Stimulated activated effector memory CD8-positive, alpha-beta T cell treated with anti-CD3 and anti-CD28 coated beads, Interleukin-12 subunit alpha, Interleukin-12 subunit beta, amount 100 ng/mL, for 72 hours (primary cell): Measurements from ENCODE around the gene GALP.
A peak's percentile ranks its signal among the peaks of the same experiment; 100 is the strongest.
"Not testable (repeated sequence)": the region's sequence is repeated elsewhere in the genome, so short reads cannot be mapped to it uniquely, and the experiment has no call there.

Experiments used
- ATAC-seq: fragments of 150-1000 bp; cut with Tn5 transposase; 2 replicates; pipeline ENCODE4 v1.10.0; 2021
- DNase-seq, 2 donors: peaks; one replicate each; pipeline ENCODE4 v3.0.0; 2021 to 2022; ENCODE audit warnings: low spot score in 2 of 2
- H3K27ac Mint-ChIP-seq: one replicate; pipeline ENCODE4 v1.8.0; 2022; ENCODE audit warnings: mild to moderate bottlenecking, mixed read lengths
- H3K36me3 Mint-ChIP-seq: one replicate; pipeline ENCODE4 v1.8.0; 2022; ENCODE audit warnings: mild to moderate bottlenecking, mixed read lengths
- H3K4me1 Mint-ChIP-seq: one replicate; pipeline ENCODE4 v1.8.0; 2022; ENCODE audit warnings: mixed read lengths
- H3K4me3 Mint-ChIP-seq: one replicate; pipeline ENCODE4 v1.8.0; 2022; ENCODE audit warnings: mild to moderate bottlenecking, mixed read lengths
- H3K9me3 Mint-ChIP-seq: one replicate; pipeline ENCODE4 v1.8.0; 2022; ENCODE audit warnings: mixed read lengths

Gene GALP

DNA sequence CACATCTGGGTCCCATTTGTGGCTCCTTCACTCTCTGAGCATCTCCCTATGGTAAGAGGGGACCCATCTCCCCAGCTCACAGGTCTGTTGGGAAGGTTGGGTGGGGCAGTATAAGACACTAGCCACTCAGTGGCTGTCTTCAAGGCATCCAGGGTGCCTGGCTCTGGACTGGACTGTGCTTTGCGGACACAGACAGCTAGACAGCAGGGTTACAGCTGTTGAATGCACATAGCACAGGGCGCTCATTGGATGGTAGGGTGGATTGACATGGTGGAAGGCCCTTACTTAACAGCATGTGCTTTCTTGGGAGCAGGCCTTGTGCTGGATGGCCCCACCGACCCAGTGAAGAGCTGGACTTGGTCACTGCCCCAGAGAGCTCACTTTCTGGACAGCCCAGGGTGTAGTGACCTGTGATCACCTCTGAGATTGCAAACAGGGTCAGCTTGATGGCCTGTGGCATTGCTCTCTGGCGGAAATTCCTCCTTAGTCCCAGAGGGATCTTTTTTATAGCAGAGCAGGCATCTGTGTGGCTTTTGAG lies 32.8 kb upstream of the GALP start:
- ATAC-seq, result no peak
- H3K36me3 Mint-ChIP-seq, result peaks cover 37% of the 10 kb centered on the region
- no peak for DNase-seq
- peaks cover 46% of the 10 kb centered on the region for H3K4me1 Mint-ChIP-seq
- no peak overlapping the region for H3K27ac Mint-ChIP-seq
- H3K9me3 Mint-ChIP-seq, result no peaks in the 10 kb centered on the region
- H3K4me3 Mint-ChIP-seq, result no peak overlapping the region

DNA sequence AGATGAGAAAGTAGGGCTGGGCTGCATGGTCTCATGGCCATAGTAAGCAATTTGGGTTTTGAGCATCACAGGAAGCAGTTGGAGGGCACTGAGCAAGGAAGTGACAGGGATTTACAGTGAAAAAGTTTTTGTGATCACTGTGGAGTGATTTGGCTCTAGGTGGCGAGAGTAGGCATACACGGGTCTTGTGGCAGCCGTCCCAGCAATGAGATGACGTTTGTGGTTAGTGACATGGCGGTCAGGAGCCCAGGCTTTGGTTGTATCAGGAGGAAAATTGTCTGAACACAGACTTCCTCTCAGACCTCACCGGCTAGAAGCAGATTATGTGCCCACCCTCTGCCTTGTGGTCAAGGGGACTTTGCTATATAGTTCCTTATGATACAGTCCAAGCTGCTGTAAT lies 31.4 kb upstream of the GALP start:
- peak overlapping the region; percentile 69 for H3K27ac Mint-ChIP-seq
- DNase-seq, result no peak
- peaks cover 44% of the 10 kb centered on the region for H3K36me3 Mint-ChIP-seq
- no peak for ATAC-seq
- H3K4me3 Mint-ChIP-seq, result no peak overlapping the region
- H3K4me1 Mint-ChIP-seq, result peaks cover 46% of the 10 kb centered on the region
- no peaks in the 10 kb centered on the region for H3K9me3 Mint-ChIP-seq

DNA sequence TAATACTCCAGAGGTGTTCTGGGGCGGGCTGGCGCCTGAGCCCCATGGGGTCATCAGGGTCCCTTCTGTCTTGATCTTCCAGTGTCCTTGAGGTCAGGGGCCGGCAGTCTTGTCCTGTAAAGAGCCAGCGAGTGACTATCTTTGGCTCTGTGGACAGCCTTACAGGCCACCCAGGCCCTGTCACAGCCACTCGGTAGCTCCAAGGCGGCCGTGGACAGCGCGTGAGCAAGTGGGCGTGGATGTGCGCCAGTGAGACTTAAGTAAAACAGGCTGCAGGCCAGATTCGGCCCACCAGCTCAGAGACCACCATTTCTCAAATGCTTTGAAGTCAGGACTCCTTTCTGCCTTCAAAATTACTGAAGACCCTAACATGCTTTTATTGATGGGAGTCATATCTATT lies 31.0 kb upstream of the GALP start:
- H3K36me3 Mint-ChIP-seq, result peaks cover 41% of the 10 kb centered on the region
- peaks cover 42% of the 10 kb centered on the region for H3K4me1 Mint-ChIP-seq
- DNase-seq (no peak), ATAC-seq (no peak)
- H3K27ac Mint-ChIP-seq, result no peak overlapping the region
- no peak overlapping the region for H3K4me3 Mint-ChIP-seq
- H3K9me3 Mint-ChIP-seq, result no peaks in the 10 kb centered on the region

DNA sequence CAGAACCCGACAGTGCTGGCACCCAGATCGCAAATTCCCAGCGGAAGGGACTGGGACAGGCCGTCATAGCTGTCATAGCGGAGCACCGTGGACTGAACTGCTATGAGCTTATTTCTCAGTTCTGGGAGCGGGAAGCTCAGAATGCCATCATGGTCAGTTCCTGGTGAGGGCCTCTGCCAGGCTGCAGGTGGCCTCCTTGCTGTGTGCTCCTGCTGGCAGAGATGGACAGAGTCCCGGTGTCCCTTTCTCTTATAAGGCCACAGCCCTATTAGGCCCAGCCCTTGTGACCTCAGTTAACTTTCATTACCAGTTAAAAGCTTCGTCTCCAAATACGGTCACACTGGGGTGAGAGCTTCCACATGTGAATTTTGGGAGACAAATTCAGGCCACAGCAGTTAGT lies 30.1 kb upstream of the GALP start:
- no peak for ATAC-seq
- H3K36me3 Mint-ChIP-seq, result peaks cover 32% of the 10 kb centered on the region
- no peak for DNase-seq
- H3K4me3 Mint-ChIP-seq, result no peak overlapping the region
- no peak overlapping the region for H3K27ac Mint-ChIP-seq
- H3K9me3 Mint-ChIP-seq, result no peaks in the 10 kb centered on the region
- H3K4me1 Mint-ChIP-seq, result peaks cover 33% of the 10 kb centered on the region

DNA sequence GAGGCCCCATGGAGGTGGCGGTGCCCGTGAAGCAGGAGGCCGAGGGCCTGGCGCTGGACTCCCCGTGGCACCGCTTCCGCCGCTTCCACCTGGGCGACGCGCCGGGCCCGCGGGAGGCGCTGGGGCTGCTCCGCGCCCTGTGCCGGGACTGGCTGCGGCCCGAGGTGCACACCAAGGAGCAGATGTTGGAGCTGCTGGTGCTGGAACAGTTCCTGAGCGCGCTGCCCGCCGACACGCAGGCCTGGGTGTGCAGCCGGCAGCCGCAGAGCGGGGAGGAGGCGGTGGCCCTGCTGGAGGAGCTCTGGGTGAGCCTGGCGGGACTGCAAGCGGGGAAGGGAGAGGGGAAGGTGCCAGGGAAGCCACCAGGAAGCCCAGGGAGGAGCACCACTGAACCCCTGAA lies 28.9 kb upstream of the GALP start:
- Mint-ChIP-seq H3K27ac (no peak overlapping the region), H3K36me3 (peaks cover 26% of the 10 kb centered on the region), H3K9me3 (no peaks in the 10 kb centered on the region), H3K4me3 (no peak overlapping the region), H3K4me1 (peaks cover 27% of the 10 kb centered on the region)
- ATAC-seq (no peak), DNase-seq (no peak)

DNA sequence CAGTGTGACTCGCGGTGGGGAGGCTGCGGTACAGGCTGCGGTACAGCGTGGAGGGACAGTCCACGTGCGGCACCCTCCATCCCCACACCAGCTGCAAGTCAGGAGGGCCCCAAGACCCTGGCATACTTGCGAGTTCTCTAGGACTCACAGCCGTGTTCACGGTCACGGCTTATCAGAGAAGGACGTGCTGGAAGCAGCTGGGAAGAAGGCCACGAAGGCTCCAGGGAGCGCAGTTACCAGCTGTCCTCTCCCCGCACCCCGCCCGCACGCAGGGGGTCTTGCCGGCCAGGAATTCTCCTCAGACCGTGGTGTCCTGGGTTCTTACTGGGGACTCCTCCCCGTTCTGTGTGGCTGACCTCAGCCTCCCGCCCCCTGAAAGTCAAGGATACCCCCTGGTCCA lies 28.5 kb upstream of the GALP start:
- Mint-ChIP-seq H3K36me3 (peaks cover 26% of the 10 kb centered on the region), H3K4me1 (peaks cover 23% of the 10 kb centered on the region), H3K27ac (no peak overlapping the region), H3K4me3 (no peak overlapping the region), H3K9me3 (no peaks in the 10 kb centered on the region)
- DNase-seq, result no peak
- ATAC-seq, result peak; percentile 22

DNA sequence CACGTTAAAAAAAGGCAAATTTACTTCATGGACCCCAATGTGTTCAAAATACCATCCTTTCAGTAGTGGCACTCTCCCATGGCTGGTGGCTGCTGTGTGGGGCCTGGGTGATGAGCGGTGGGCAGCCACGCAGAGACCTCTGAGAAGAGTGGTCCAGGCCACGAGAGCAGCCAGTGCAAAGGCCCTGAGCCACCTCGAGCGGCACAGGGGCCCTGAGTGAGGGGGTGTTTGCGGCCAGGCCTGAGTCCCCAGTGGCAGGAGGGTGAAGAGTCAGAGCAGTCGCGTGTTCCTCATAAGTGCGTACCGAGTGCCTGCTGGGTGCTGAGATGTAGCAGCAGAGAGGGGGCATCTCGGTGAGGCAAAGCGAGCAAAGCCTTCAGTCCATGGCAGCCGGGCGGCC lies 27.7 kb upstream of the GALP start:
- Mint-ChIP-seq H3K9me3 (no peaks in the 10 kb centered on the region), H3K4me3 (no peak overlapping the region), H3K36me3 (peaks cover 26% of the 10 kb centered on the region), H3K4me1 (peaks cover 17% of the 10 kb centered on the region), H3K27ac (no peak overlapping the region)
- ATAC-seq (peak; percentile 31), DNase-seq (no peak)

DNA sequence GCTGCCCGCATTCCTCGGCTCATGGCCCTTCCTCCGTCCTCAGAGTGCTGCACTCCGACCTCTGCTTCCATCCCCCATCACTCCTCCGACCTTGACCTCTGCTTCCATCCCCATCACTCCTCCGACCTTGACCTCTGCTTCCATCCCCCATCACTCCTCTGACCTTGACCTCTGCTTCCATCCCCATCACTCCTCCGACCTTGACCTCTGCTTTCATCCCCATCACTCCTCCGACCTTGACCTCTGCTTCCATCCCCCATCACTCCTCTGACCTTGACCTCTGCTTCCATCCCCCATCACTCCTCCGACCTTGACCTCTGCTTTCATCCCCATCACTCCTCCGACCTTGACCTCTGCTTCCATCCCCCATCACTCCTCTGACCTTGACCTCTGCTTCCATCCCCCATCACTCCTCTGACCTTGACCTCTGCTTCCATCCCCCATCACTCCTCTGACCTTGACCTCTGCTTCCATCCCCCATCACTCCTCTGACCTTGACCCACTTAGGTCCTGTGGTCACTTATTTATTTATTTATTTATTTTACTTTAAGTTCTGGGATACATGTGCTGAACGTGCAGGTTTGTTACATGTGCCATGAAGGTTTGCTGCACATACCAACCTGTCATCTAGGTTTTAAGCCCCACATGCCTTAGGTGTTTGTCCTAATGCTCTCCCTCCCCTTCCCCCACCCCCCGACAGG lies 26.7 kb upstream of the GALP start:
- not testable (repeated sequence) for ATAC-seq, DNase-seq, H3K4me3 Mint-ChIP-seq, H3K27ac Mint-ChIP-seq, H3K9me3 Mint-ChIP-seq
- H3K36me3 Mint-ChIP-seq, result peaks cover 33% of the 10 kb centered on the region
- peaks cover 16% of the 10 kb centered on the region for H3K4me1 Mint-ChIP-seq

DNA sequence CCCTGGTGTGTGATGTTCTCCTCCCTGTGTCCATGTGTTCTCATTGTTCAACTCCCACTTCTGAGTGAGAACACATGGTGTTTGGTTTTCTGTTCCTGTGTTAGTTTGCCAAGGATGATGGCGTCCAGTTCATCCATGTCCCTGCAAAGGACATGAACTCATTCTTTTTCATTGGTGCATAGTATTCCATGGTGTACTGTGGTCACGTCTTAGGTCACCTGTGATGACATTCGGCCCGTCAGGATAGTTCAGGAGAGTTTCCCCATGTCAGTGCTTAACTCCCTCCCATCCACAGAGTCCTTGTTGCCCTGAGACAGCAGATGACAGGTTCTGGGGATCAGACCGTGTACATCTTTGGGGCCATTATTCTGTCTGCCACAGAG lies 26.2 kb upstream of the GALP start:
- ATAC-seq (no peak), DNase-seq (no peak)
- Mint-ChIP-seq H3K9me3 (no peaks in the 10 kb centered on the region), H3K4me3 (no peak overlapping the region), H3K27ac (no peak overlapping the region), H3K4me1 (peaks cover 11% of the 10 kb centered on the region), H3K36me3 (peaks cover 34% of the 10 kb centered on the region)

DNA sequence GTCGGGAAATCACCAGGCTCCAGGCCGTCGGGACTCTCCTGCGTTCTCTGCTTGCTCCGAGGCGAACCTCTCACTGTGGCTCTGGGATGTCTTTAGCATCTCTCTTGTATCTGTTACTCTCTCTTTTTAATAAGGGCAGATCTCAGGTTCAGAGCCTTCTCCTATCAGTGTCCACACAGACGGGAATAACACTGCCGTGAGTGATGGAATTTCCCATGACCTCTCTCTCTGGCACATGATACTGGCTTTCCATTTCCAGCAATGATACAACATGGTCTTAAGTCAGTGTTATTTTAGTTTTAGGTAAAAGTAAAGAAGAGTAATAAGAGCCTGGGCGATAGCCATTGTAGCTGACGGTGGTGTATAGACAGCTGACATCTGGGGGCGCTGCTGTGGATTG lies 25.4 kb upstream of the GALP start:
- H3K9me3 Mint-ChIP-seq, result no peaks in the 10 kb centered on the region
- H3K4me3 Mint-ChIP-seq, result no peak overlapping the region
- H3K4me1 Mint-ChIP-seq, result peaks cover 7% of the 10 kb centered on the region
- peaks cover 39% of the 10 kb centered on the region for H3K36me3 Mint-ChIP-seq
- ATAC-seq (no peak), DNase-seq (no peak)
- H3K27ac Mint-ChIP-seq, result no peak overlapping the region

DNA sequence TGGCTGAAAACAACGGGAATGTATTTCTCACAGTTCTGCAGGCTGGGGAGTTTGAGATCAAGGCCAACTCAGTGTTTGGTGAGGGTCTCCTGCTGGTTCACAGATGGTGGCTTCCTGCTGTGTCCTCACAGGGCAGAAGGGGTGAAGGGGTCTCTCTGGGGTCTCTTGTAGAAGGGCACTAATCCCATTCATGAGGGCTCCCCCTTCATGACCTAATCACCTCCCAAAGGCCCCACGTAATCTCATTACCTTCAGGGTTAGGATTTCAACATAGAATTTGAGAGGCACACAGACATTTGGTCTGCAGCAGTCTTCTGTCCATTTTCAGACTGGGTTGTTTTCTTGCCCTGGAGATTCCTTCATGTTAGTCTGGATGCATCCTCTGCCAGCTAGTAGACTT lies 23.2 kb upstream of the GALP start:
- H3K4me3 Mint-ChIP-seq, result no peak overlapping the region
- DNase-seq, result no peak
- no peaks in the 10 kb centered on the region for H3K9me3 Mint-ChIP-seq
- H3K4me1 Mint-ChIP-seq, result peaks cover 7% of the 10 kb centered on the region
- peak overlapping the region; percentile 79 for H3K27ac Mint-ChIP-seq
- no peak for ATAC-seq
- H3K36me3 Mint-ChIP-seq, result peaks cover 33% of the 10 kb centered on the region

DNA sequence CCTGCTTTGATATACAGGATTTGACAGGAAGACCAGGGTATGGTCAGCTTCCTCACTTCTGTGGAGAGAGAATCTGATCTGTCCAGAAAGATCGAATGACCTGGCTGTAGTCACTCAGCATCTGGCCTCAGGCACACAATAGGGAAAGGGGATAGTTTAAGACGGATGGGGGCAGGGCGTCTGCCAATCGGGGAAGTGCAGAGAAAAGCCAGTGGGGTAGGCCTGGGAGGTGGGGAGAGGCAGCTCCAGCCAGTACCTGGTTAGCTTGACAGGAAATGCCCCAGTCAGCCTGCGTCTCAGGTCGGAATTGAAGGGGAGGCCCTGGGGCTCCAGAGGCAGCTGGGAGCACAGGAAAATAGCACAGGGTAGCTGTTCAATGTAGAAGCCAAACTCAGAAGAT lies 22.3 kb upstream of the GALP start:
- DNase-seq, result no peak
- ATAC-seq, result no peak
- peak overlapping the region; percentile 79 for H3K27ac Mint-ChIP-seq
- H3K9me3 Mint-ChIP-seq, result no peaks in the 10 kb centered on the region
- H3K4me1 Mint-ChIP-seq, result peaks cover 7% of the 10 kb centered on the region
- H3K4me3 Mint-ChIP-seq, result no peak overlapping the region
- H3K36me3 Mint-ChIP-seq, result peaks cover 32% of the 10 kb centered on the region

DNA sequence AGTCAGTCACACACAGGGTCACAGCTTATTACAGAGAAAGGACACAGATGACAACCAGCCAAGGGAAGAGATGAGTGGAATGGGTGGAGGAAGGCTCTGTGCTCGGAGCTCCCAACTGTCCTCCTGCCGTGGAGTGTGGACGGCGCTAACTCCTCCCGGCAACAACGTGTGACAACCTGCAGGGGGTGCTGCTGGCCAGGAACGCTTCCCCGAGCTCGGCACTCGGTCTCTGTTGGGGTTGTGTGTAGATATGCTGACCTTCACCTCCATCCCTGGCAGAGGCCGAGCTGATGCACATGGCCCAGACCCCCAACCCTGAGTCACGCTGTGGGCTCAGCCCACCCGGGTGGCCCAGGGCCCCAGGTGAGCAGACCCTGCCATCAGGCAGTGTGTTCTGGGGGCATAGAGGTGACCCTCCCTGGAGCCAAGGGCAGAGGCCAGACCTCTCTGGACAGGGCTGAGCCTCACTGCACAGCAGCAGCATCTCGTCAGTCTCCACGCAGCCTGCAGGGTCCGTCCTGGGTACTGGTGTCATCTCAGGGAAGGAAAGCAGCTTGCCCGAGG lies 20.6 kb upstream of the GALP start:
- no peak for DNase-seq
- Mint-ChIP-seq H3K27ac (no peak overlapping the region), H3K4me3 (no peak overlapping the region), H3K36me3 (peaks cover 40% of the 10 kb centered on the region), H3K4me1 (peaks cover 14% of the 10 kb centered on the region), H3K9me3 (no peaks in the 10 kb centered on the region)
- no peak for ATAC-seq

DNA sequence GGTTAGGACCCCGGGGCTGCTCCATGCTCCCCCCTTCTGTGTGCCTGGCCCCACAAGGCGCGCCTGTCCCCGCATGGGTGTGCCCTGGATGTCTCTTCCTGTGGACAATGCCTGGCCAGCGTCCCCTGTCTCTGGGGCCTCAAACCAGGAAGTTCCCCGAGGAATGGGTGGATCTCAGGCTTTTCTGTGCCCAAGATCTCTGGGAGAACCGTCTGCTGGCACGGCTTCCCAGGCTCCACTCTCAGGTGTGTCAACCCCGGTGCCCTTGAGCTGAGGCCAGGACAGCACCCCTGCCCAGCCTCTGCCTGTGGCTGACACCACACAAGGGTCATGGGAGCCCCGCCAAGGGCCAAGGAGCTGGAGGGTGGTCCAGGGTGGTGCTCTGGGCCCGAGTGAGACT lies 19.0 kb upstream of the GALP start:
- Mint-ChIP-seq H3K4me3 (no peak overlapping the region), H3K9me3 (no peaks in the 10 kb centered on the region), H3K27ac (no peak overlapping the region), H3K36me3 (peaks cover 43% of the 10 kb centered on the region), H3K4me1 (peaks cover 14% of the 10 kb centered on the region)
- no peak for ATAC-seq
- no peak for DNase-seq

DNA sequence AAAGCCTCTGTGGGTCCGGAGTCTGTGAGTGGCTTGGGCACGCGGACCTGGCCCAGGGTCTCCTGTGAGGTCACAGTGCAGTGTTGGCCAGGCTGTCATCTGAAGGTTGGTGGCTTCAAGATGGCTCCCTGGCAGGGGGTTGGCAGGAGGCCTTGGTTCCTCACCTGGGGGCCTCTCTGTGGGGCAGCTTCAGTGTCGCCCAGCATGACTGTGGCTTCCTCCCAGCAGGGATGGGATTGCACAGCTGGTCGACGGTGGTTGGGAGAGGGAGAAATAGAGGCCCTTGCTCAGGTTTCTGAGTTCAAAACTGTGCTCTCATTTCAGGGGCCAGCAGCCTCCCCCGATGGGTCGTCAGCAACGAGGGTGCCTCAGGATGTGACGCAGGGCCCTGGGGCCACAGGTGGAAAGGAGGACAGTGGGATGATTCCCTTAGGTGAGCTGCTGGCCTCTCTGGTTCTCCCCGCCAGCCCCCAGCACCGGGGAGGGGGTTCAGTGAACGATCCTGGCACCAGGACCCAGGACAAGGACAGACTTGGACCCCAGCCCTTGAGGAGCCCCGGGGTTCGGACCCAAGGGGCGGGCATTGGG lies 17.5 kb upstream of the GALP start:
- Mint-ChIP-seq H3K9me3 (no peaks in the 10 kb centered on the region), H3K36me3 (peaks cover 42% of the 10 kb centered on the region), H3K27ac (no peak overlapping the region), H3K4me1 (peaks cover 12% of the 10 kb centered on the region), H3K4me3 (no peak overlapping the region)
- DNase-seq, result no peak
- ATAC-seq, result no peak

DNA sequence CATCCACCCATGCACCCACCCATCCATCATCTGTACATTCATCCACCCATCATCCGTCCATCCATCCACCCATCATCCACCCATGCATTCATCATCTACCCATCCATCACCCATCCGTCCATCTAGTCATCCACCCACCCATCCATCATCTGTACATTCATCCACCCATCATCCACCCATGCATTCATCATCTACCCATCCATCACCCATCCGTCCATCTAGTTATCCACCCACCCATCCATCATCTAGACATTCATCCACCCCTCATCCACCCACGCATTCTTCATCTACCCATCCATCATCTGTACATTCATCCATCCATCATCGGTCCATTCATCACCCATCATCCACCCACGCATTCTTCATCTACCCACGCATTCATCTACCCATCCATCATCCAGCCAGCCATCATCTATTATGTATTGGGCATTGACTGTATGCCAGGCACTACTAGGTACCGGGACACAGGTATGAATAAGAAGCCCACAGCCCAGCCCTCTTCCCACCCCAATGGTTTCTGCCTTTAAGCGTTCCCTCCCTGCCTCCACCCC lies 16.7 kb upstream of the GALP start:
- Mint-ChIP-seq H3K4me3 (no peak overlapping the region), H3K27ac (no peak overlapping the region), H3K36me3 (peaks cover 36% of the 10 kb centered on the region), H3K4me1 (peaks cover 7% of the 10 kb centered on the region), H3K9me3 (no peaks in the 10 kb centered on the region)
- DNase-seq, result no peak
- ATAC-seq, result no peak
